Right renal pelvis (tissue), 4 donors: ENCODE results near the gene SEMA3D. TPM values are rescaled to one million over a fixed set of nuclear protein-coding genes. Genes with fewer than 3 reads are reported as not detected.

ENCODE experiments used
- DNase-seq, 4 donors: peaks; one replicate each; pipeline ENCODE4 v3.0.0-alpha.2; 2013; ENCODE audit warnings: low read depth in 4 of 4, low spot score in 3 of 4, missing footprints in 1 of 4
- polyA plus RNA-seq, 4 donors: library from polyadenylated mRNA; unstranded; fragments of 120-200 nt; gene quantifications; one replicate each; pipeline ENCODE4 v1.2.1, GENCODE V29; 2013; ENCODE audit not compliant: insufficient read length in 4 of 4

Gene SEMA3D
- polyA plus RNA-seq = 10 to 100 TPM; 42.2 to 45.6 (median 43.3) TPM

GRCh38 chr7:85186521-85187241 is at the start of gene SEMA3D:
SEMA3D (minus strand) TSS chr7:85187056; CDS start chr7:85121891, 65,165 bp downstream.
- peak; percentile 72 to 84 (median 77) for DNase-seq

GRCh38 chr7:85234730-85235129 is 47.9 kb upstream of the SEMA3D start:
- no peak for DNase-seq

DNA sequence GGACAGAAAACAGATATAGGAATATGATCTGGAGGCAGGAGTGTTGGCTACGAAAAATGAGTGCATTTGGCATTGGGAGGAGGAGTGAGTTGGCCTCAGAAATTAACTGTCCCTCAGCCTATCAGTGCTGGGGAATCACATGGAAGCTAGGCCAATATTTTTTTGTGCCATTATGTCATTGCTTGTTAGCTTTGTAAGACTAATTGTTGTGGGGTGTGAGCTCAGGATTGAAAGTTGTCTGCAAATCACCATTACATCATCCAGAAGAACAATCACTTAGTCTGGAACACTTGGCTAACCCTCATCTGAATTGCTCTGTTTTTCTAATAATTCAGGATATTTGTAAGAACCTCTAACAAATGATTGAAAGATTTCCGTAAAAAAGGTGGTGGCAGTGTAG is 45.2 kb upstream of the SEMA3D start:
- no peak for DNase-seq

DNA sequence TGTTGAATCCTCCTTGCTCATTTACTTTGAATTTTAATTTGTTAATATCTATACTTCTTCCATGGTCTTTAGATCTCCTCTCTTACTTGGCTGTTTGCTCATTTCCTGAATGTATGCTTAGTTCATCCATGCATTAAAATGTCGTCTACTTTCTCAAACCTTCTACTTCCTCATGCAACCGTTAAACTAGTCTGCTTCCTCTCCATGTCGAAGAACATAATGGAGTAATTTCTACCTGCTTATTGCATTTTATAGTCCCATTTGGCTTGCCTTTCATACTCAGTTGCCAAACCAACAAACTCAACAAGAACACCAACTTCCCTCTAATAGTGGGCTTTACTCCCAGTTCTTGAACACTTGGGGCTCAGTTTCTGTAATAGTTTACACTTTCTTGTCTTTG is 43.8 kb upstream of the SEMA3D start:
- no peak for DNase-seq

DNA sequence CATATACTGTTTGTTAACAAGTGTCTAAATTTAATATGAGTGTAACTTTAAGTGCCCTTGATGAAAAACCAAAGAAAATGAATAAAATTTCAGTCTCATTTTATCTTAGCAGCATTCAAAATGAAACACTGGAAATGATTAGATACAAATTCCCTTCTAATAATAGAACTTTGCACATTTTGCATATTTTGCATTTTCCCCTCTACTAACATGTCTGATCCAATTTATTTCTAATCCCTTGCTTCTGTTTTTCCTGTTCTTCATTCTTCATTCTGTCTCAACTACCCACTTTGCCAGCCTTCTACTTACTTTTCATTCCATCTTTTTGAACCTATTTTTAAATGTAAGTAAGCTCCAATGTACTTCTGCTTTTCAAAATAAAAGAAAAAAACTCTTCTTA is 42.7 kb upstream of the SEMA3D start:
- no peak for DNase-seq

- no peak for DNase-seq
Measured at GRCh38 chr7:85226361-85227085, 39.7 kb upstream of the SEMA3D start.

DNA sequence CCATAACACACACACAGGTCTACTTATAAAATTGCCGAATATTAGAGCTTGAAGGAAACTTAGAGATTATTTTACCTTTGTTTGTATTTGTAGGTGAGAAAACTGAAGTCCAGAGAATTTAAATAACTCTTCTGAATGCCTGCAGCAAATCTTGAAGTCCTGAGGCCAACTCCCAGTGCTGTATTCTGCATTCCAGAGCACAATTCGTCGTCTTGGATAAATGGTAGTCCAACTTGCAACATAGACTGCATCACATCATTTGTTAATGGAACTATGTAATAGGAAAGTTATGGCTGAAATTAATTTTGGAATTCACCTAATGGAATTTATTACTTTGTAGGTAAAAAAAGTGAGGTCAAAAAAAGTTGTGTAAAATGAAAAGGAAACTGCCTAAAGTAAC is 37.3 kb upstream of the SEMA3D start:
- DNase-seq = no peak

- no peak for DNase-seq
Measured at GRCh38 chr7:85222522-85222921, 35.7 kb upstream of the SEMA3D start.

DNA sequence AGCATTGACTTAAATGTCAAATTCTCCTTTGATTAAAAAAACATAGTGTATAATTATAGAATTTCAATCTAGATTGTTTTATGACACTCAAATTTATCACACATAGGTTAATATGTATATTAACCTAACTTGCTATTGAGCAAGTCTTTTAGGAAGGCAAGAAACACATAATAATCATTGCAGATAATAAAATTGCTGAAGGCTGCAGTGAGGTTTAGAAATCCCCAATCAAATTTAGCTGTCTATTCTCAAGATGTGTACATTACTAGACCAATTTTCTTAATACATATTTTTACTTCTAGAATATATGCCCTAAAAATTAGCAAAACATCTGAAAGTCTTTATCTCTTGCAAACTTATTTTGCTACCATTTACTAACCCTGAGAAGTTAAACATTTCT is 34.9 kb upstream of the SEMA3D start:
- DNase-seq = no peak

DNA sequence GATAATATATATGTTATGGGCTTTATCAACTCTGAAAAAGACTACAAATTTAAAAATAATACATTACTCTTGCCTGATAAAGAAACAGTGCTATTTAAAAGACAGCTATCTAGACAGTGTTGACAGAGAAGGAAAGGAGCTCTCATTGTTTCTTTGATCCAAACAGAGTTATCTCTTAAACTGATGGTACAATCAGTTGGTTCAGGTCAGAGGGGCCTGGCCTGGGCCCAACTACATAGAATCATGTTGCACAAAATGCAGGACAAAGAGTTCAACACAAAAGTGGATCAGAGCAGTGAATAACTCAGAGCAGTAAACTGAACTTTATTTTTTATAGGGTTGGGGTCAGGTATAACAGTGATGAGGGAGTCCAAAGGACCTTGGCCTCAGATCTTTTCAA is 33.8 kb upstream of the SEMA3D start:
- no peak for DNase-seq

DNA sequence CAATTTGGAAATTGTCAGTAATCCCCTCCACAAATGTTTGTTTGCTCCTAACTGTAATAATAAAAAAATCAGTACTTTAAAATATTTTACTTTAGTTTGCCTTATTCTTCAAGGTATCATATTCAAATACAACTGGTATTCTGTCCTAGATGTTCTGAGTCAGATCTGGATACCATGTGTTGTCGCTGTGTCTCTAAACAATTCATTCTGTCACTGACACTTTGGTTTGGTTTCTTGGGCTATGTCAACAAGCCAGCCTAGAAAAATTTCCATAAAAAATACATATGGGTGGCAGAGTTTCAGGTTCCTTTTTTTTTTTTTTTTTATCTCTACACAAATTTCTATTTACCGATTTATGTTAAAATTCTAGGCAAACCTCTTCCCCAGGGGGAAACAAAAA is 33.2 kb upstream of the SEMA3D start:
- no peak for DNase-seq

- DNase-seq = no peak
Measured at GRCh38 chr7:85217085-85217484, 30.2 kb upstream of the SEMA3D start.

DNA sequence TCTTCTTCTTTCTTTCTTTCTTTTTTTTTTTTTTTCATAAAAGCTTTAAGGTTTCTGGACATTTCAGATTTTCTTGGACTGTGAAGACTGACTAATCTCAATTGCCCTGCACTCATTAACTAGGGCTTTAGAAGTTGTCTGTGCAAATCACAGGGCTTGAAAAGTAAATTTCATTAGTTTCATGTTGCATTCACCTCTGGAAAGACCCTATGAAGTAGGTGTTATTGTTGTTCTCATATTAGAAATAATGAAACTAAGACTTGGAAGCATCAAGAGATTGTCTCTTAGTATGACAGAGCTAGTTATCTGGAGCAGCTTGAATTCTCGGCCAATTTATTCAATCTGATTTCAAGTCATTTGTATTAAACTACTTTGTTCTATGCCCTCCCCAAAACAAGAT is 28.2 kb upstream of the SEMA3D start:
- DNase-seq = no peak

- DNase-seq = no peak
Measured at GRCh38 chr7:85213500-85213899, 26.6 kb upstream of the SEMA3D start.

GRCh38 chr7:85205754-85206153 is 18.9 kb upstream of the SEMA3D start:
- no peak for DNase-seq

DNA sequence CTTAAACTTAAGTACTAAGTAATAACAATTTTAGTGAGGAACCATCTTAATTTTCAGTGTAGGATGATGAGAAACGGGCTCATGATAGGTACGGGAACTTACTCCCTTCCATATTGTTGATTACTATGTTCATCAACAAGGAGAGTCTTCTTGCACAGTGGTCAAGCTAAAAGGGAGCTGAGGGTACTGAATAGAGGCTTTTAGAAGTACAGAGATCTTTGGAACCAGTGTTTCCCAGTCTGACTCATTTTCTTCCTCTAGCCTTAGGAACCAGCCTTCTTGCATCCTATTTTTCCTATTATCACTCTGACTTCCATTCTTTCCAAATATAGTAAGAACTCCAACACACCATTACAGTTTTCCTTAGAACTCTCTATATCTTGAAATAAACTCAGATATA is 17.6 kb upstream of the SEMA3D start:
- no peak for DNase-seq

DNA sequence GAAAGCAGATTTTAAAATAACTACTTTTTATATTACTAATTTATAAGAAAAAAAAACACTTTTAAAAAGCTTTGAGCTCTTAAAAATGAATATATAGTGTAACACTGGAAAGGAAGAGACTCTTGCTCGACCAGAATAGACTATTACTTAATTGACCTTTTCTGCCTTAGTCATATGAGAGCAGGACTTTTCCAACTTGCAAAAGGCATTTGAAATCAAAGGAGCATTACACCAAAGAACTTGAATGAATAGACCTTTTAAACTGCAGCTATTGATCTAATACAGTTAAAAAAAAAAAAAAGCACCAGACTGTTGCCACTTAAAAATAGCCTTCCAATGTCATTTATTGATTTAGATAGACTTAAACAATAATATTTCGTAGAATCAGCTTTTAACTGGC is 17.2 kb upstream of the SEMA3D start:
- DNase-seq = no peak

DNA sequence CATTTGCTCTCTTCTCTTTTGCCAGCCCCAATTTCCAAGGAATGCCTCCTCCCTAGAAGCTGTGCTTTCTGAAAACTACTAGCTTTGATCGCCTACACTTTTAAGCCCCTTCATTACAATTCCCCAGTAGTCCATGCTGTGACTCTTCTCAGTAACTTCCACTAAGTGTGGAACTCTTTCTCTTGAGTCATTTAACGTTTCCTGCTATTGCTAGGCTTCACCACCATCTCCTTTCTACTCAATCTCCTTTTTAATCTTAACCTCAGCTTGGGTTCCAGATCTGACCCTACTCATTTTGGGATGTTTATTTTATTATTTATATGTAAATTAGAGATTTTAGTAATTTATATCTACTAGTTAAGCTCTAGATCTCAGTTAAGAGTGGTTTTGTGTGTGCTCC is 14.4 kb upstream of the SEMA3D start:
- DNase-seq = no peak

- no peak for DNase-seq
Measured at GRCh38 chr7:85196696-85197095, 9.8 kb upstream of the SEMA3D start.

- no peak for DNase-seq
Measured at GRCh38 chr7:85191383-85191782, 4.5 kb upstream of the SEMA3D start.

GRCh38 chr7:85186083-85186520 is 754 bp downstream of the SEMA3D start:
- peak in 3 of 4 donors; percentile 51 to 60 (median 59) for DNase-seq

DNA sequence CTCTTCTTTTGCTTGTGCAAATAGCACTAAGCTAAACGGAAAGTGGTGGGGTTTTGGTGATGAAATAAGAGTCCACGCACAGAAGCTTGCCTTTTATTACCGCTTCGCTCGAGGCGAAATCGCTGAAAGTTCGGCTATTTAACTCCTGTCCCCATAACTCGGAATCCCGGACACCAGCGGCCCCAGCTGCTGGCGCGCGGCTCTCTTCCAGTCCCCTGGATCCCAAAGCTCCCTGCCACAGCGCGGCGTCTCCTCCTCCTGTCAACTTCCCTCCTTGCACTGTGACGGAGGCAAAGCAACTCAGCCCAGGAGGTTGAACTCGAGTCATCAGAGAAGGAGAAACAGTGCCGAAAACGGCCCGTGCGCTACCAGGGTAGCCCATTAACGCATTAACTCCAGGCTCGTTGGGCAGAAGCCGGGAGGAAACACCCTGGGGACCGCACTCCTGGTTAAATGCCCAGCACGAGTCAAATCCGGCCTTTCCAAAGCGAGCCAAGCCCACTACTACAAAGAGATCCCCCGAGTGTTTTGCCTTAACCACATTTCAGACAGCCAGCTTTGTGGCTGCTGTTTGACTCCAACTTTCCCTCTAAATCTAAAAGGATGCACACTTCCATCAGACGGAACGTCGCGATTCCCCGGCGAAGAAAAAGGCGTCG is 1.3 kb downstream of the SEMA3D start:
- peak; percentile 44 to 62 (median 52) for DNase-seq
